K562 (cell line): ENCODE results near the gene KCTD16. TPM values are rescaled to one million over a fixed set of nuclear protein-coding genes. Genes with fewer than 3 reads are reported as not detected.

Experiments used
- ATAC-seq: fragments of 200-7000 bp; cut with Tn5 transposase; 3 replicates; pipeline ENCODE4 v1.9.1; 2020; ENCODE audit warnings: moderate library complexity
- BruUV-seq: library from RNA; stranded (reverse); fragments of 400-500 nt; replicated peaks from 2 replicates; lab custom pipeline; 2021; lab: Mats Ljungman, UMichigan
- CTCF ChIA-PET: fragments of 300-600 bp; formaldehyde crosslinking; extraction: SDS; loops from one replicate; lab custom pipeline; 2021; ENCODE audit warnings: low intra/inter-chr PET ratio; lab: Yijun Ruan, JAX
- POLR2A ChIA-PET: fragments of 300-600, 350-650 bp; sonication (Branson Sonifier 250); formaldehyde crosslinking; extraction: SDS; loops from one replicate; lab custom pipeline; 2021; ENCODE audit warnings: antibody characterized with exemption, inconsistent platforms; lab: Yijun Ruan, JAX
- DNase-seq, 4 experiments: peaks; one replicate each; pipeline versions ENCODE4 v3.0.0 to v3.0.0-alpha.2; 2011 to 2018; ENCODE audit warnings: low spot score in 3 of 4, mixed read lengths in 3 of 4; ENCODE audit errors: extremely low read depth in 1 of 4
- FAIRE-seq: peaks from 2 replicates; lab custom pipeline; 2011; peaks lifted over from hg19 to GRCh38; lab: Jason Lieb, UNC
- H2AFZ ChIP-seq: 2 replicates; pipeline ENCODE4 v1.6.0; 2011; ENCODE audit warnings: low read depth, low read length, control low read depth, inconsistent platforms
- H3K27ac ChIP-seq: fragments of 200-600 bp; 3 replicates; pipeline ENCODE4 v1.8.0; 2011; ENCODE audit warnings: low read depth, mild to moderate bottlenecking, control low read depth, inconsistent platforms, low read length, moderate library complexity, mixed read lengths; ENCODE audit errors: extremely low read depth
- H3K27me3 ChIP-seq, 2 experiments: fragments of 300-600 bp in 1 of 2; 2 replicates in 1 of 2; 3 replicates in 1 of 2; pipeline versions ENCODE4 v1.6.0 to v1.8.0; 2011; ENCODE audit warnings: inconsistent platforms in 2 of 2, low read length in 2 of 2, mild to moderate bottlenecking in 1 of 2, mixed read lengths in 1 of 2, moderate library complexity in 1 of 2; ENCODE audit not compliant: control insufficient read depth in 2 of 2, insufficient read depth in 2 of 2
- H3K36me3 ChIP-seq: fragments of 300-600 bp; 3 replicates; pipeline ENCODE4 v1.8.0; 2011; ENCODE audit warnings: mild to moderate bottlenecking, low read length, inconsistent platforms; ENCODE audit not compliant: control insufficient read depth, insufficient read depth
- H3K4me1 ChIP-seq, 2 experiments: fragments of 200-600 bp in 1 of 2; replicated peaks in 1 of 2; 2 replicates in 1 of 2; 3 replicates in 1 of 2; pipeline versions ENCODE4 v1.5.1 to v1.8.0; 2011; ENCODE audit warnings: inconsistent platforms in 2 of 2, low read length in 2 of 2, mild to moderate bottlenecking in 1 of 2, mixed read lengths in 1 of 2, moderate library complexity in 1 of 2; ENCODE audit not compliant: control insufficient read depth in 2 of 2, insufficient read depth in 2 of 2
- H3K4me2 ChIP-seq: 2 replicates; pipeline ENCODE4 v1.6.1; 2011; ENCODE audit warnings: low read length, control low read depth, inconsistent platforms, mixed read lengths; ENCODE audit not compliant: insufficient read depth
- H3K4me3 ChIP-seq: fragments of 200-600 bp; sonication (generic), shearing (Covaris generic); 2 replicates; pipeline ENCODE4 v1.5.1; 2016; ENCODE audit warnings: control low read depth, inconsistent platforms
- H3K79me2 ChIP-seq: fragments of 200-600 bp; 3 replicates; pipeline ENCODE4 v1.8.0; 2011; ENCODE audit warnings: low read length, inconsistent platforms; ENCODE audit not compliant: control insufficient read depth, insufficient read depth
- H3K9ac ChIP-seq, 2 experiments: 2 replicates each; pipeline versions ENCODE4 v1.6.0 to v1.6.1; 2011; ENCODE audit warnings: low read depth in 2 of 2, low read length in 2 of 2, control low read depth in 1 of 2, inconsistent platforms in 1 of 2, mild to moderate bottlenecking in 1 of 2, mixed read lengths in 1 of 2; ENCODE audit not compliant: insufficient read depth in 1 of 2
- H3K9me1 ChIP-seq: one replicate; pipeline ENCODE4 v1.6.0; 2011; ENCODE audit warnings: inconsistent platforms, mild to moderate bottlenecking, low read length, moderate library complexity; ENCODE audit not compliant: control insufficient read depth, insufficient read depth
- H3K9me3 ChIP-seq: replicated peaks from 2 replicates; pipeline ENCODE4 v1.5.1; 2011; ENCODE audit warnings: low read depth, low read length, inconsistent platforms; ENCODE audit not compliant: control insufficient read depth, insufficient read depth
- H4K20me1 ChIP-seq: replicated peaks from 2 replicates; pipeline ENCODE4 v1.6.1; 2011; ENCODE audit warnings: low read length, inconsistent platforms, mixed read lengths; ENCODE audit not compliant: control insufficient read depth, insufficient read depth
- ZKSCAN3 ChIP-seq: fragments of 250-450 bp; sonication (Bioruptor Pico); IDR thresholded peaks from 2 replicates; pipeline ENCODE4 v1.4.0; 2020
- WGBS: fragments of 100-300 bp; shearing (Covaris generic); methylation state at CpG from one replicate; pipeline ENCODE4 v1.1.6; 2016; ENCODE audit warnings: low coverage, mixed read lengths; ENCODE audit not compliant: insufficient coverage; ENCODE audit errors: missing lambda C conversion rate; 5-methylcytosine and 5-hydroxymethylcytosine counted together
- in situ Hi-C: fragments of 300-500 bp; cut with MboI; formaldehyde crosslinking; loops from 4 replicates; pipeline ENCODE4 v1.15.0; 2018; ENCODE audit warnings: inconsistent platforms, mixed read lengths
- intact Hi-C: fragments of 100-400 bp; cut with micrococcal nuclease; formaldehyde crosslinking; loops from 2 replicates; pipeline ENCODE4 v1.14.2; 2022
- polyA plus RNA-seq, 8 experiments: library from polyadenylated mRNA; depleted of rRNA in 4 of 8; stranded (reverse) in 5 of 8; unstranded in 3 of 8; fragments of >200 nt; fragmentation: Nextera tagmentation in 2 of 8; fragmentation: Illumina TruSeq in 1 of 8; extraction: Ambion mirVana in 2 of 8; extraction: Trizol in 1 of 8; gene quantifications; 2 replicates each; pipeline versions ENCODE4 v1.2.1 to v1.2.3, GENCODE V29; 2011 to 2014; ENCODE audit warnings: inconsistent platforms in 1 of 8, missing spikeins in 1 of 8
- small RNA-seq: library from RNA; depleted of rRNA; stranded (forward); fragments of <200 nt; gene quantifications from one replicate; pipeline ENCODE3, GENCODE V24; 2014
- total RNA-seq, 7 experiments: library from RNA; depleted of rRNA in 6 of 7; stranded (reverse); fragments of >200 nt in 6 of 7; fragmentation: Illumina TruSeq in 2 of 7; extraction: Trizol in 2 of 7; gene quantifications; 2 replicates each; pipeline versions ENCODE4 v1.2.1 to v1.2.3, GENCODE V29; 2011 to 2021; ENCODE audit warnings: low replicate concordance in 1 of 7

KCTD16 gene
- total and polyA plus RNA-seq, 9 of the 15 experiments (the other 6 are each of a cell fraction or from before 2014, with no cell fraction given) = 0.04 TPM; not detected in 8

- BruUV-seq = no TSS peak
- ChIA-PET CTCF (no interaction called here), POLR2A (no interaction called here)
- WGBS = 0% methylated on average over 1 of the region's 1 CpG
- no peak for TF ChIP-seq ZKSCAN3 (CRISPR knock-in tag)
- Histone ChIP-seq H3K9ac (no peak overlapping the region), H3K4me3 (no peak overlapping the region), H3K27ac (no peak overlapping the region), H3K79me2 (no peaks in the 10 kb centered on the region), H2AFZ (no peak overlapping the region), H3K36me3 (no peaks in the 10 kb centered on the region), H4K20me1 (no peaks in the 10 kb centered on the region), H3K4me2 (no peak overlapping the region), H3K9me3 (no peaks in the 10 kb centered on the region), H3K27me3 (no peaks in the 10 kb centered on the region), H3K9me1 (no peaks in the 10 kb centered on the region), H3K4me1 (no peaks in the 10 kb centered on the region)
- in situ Hi-C loops (no loop called here), intact Hi-C loops (no loop called here)
- DNase-seq (no peak), ATAC-seq (no peak), FAIRE-seq (no peak)
Observed at GRCh38 chr5:144531188-144531587, 360.5 kb downstream of the KCTD16 start.

Small RNAs within 50 kb of the gene (small RNA-seq; reads per million reads assigned to genes)
- not detected for gene CKS1BP5
- gene RN7SL87P = not detected

Other genes starting within 250 kb of the KCTD16 start
- 13.7 and 15.3 TPM in 2 replicates for gene YIPF5, start 214 bp upstream of the KCTD16 start, total RNA-seq (2014; rRNA removed)
- gene YIPF5, start 214 bp upstream of the KCTD16 start, total RNA-seq (2014; rRNA removed; fragmentation: Illumina TruSeq; extraction: Trizol) = 33.7 and 41.5 TPM in 2 replicates
- 28.2 and 29.3 TPM in 2 replicates for gene YIPF5, start 214 bp upstream of the KCTD16 start, total RNA-seq (2015; rRNA removed; fragmentation: Illumina TruSeq; extraction: Trizol)
- 26.7 and 27.4 TPM in 2 replicates for gene YIPF5, start 214 bp upstream of the KCTD16 start, total RNA-seq (2021)
- 52.7 and 52.9 TPM in 2 replicates for gene YIPF5, start 214 bp upstream of the KCTD16 start, polyA plus RNA-seq (2011; rRNA removed)
- gene YIPF5, start 214 bp upstream of the KCTD16 start, polyA plus RNA-seq (2014; fragmentation: Illumina TruSeq; extraction: Trizol) = 34.4 and 44.8 TPM in 2 replicates
- gene YIPF5, start 214 bp upstream of the KCTD16 start, polyA plus RNA-seq (2014; fragmentation: Nextera tagmentation; extraction: Ambion mirVana) = 10 to 100 TPM; 34.4 to 44.0 TPM
- 12.1 and 19.0 TPM in 2 replicates for gene YIPF5, start 214 bp upstream of the KCTD16 start, polyA plus RNA-seq (2014; rRNA removed)